Uterus (tissue), 4 donors: ENCODE data around the gene DIDO1. TPM values are rescaled to one million over a fixed set of nuclear protein-coding genes. Genes with fewer than 3 reads are reported as not detected.
"Not testable (repeated sequence)": the region's sequence is repeated elsewhere in the genome, so short reads cannot be mapped to it uniquely, and the experiment has no call there.

Source experiments
- DNase-seq, 2 donors: peaks; one replicate each; pipeline ENCODE4 v3.0.0-alpha.2; 2019 to 2020
- H3K27ac ChIP-seq, 2 donors: fragments of 200-600 bp; sonication (generic); 1 replicate in 1 of 2; 2 replicates in 1 of 2; pipeline ENCODE4 v1.5.1; 2016 to 2018
- H3K27me3 ChIP-seq, 2 donors: fragments of 200-600 bp; sonication (generic); one replicate each; pipeline ENCODE4 v1.5.1; 2018 to 2019; ENCODE audit warnings: control low read depth in 1 of 2
- H3K36me3 ChIP-seq, 2 donors: fragments of 200-600 bp; sonication (generic); one replicate each; pipeline ENCODE4 v1.5.1; 2019; ENCODE audit warnings: control low read depth in 1 of 2
- H3K4me1 ChIP-seq, 2 donors: fragments of 200-600 bp; sonication (generic); one replicate each; pipeline ENCODE4 v1.5.1; 2018 to 2019; ENCODE audit warnings: control low read depth in 1 of 2
- H3K4me3 ChIP-seq, 2 donors: fragments of 200-600 bp; sonication (generic); 1 replicate in 1 of 2; 2 replicates in 1 of 2; pipeline ENCODE4 v1.5.1; 2018 to 2019; ENCODE audit warnings: mild to moderate bottlenecking in 1 of 2
- H3K9me3 ChIP-seq, 2 donors: fragments of 200-600 bp; sonication (generic); one replicate each; pipeline ENCODE4 v1.5.1; 2019; ENCODE audit warnings: control low read depth in 1 of 2
- CTCF ChIP-seq, 4 experiments: fragments of 200-600 bp in 2 of 4; fragments of 450-650 bp in 2 of 4; sonication (generic) in 2 of 4; IDR thresholded peaks; one replicate each; pipeline ENCODE4 v1.5.1; 2016 to 2019; ENCODE audit warnings: antibody characterized with exemption in 4 of 4, mild to moderate bottlenecking in 2 of 4, moderate library complexity in 1 of 4
- POLR2A ChIP-seq, 2 donors: fragments of 450-650 bp; IDR thresholded peaks; one replicate each; pipeline ENCODE4 v1.6.1; 2016; ENCODE audit warnings: antibody characterized with exemption in 2 of 2, mild to moderate bottlenecking in 1 of 2, moderate library complexity in 1 of 2
- intact Hi-C: fragments of 100-400 bp; cut with DNase I; formaldehyde crosslinking; loops from one replicate; pipeline ENCODE4 v1.15.1; 2023; ENCODE audit warnings: low total_unique reads
- total RNA-seq, 4 donors: library from RNA; depleted of rRNA in 3 of 4; stranded (reverse); fragments of >200 nt in 3 of 4; gene quantifications; one replicate each; pipeline versions ENCODE4 v1.1.0 to v1.2.4, GENCODE V29; 2014 to 2023
- donor health status: DM: yes; HTN: yes; CAD: no.

DIDO1 gene
- total RNA-seq, 4 donors from 2014 or later = 20.9 to 92.8 (median 78.8) TPM

GRCh38 chr20:62961799-62962198 is 35.5 kb upstream of the DIDO1 start:
- Histone ChIP-seq H3K36me3 (no peaks in the 10 kb centered on the region), H3K4me3 (no peak overlapping the region)
- intact Hi-C loops = no loop called here

GRCh38 chr20:62961310-62961783 is 35.0 kb upstream of the DIDO1 start:
- DNase-seq = no peak
- intact Hi-C loops = no loop called here
- Histone ChIP-seq H3K27ac (no peak overlapping the region), H3K36me3 (no peaks in the 10 kb centered on the region), H3K4me3 (no peak overlapping the region), H3K9me3 (no peaks in the 10 kb centered on the region), H3K27me3 (no peaks in the 10 kb centered on the region), H3K4me1 (no peaks in the 10 kb centered on the region)
- no peak for TF ChIP-seq POLR2A (IDR thresholded peaks at IDR 0.05)
- TF ChIP-seq CTCF (IDR thresholded peaks at IDR 0.05) = no peak

More at GRCh38 chr20:62961799-62962198, 35.5 kb upstream of the DIDO1 start:
- Histone ChIP-seq H3K27ac (no peak overlapping the region), H3K27me3 (no peaks in the 10 kb centered on the region), H3K9me3 (no peaks in the 10 kb centered on the region), H3K4me1 (no peaks in the 10 kb centered on the region)
- DNase-seq = no peak
- TF ChIP-seq POLR2A (IDR thresholded peaks at IDR 0.05) (no peak), CTCF (IDR thresholded peaks at IDR 0.05) (no peak)

GRCh38 chr20:62960446-62961309 is 34.4 kb upstream of the DIDO1 start:
- H3K27ac ChIP-seq, H3K36me3 ChIP-seq, H3K27me3 ChIP-seq, H3K9me3 ChIP-seq, intact Hi-C loops, H3K4me3 ChIP-seq, DNase-seq, H3K4me1 ChIP-seq: not testable (repeated sequence)

GRCh38 chr20:62959998-62960436 is 33.7 kb upstream of the DIDO1 start:
- no peak for TF ChIP-seq POLR2A (IDR thresholded peaks at IDR 0.05)
- no peak for TF ChIP-seq CTCF (IDR thresholded peaks at IDR 0.05)
- Histone ChIP-seq H3K27me3 (no peaks in the 10 kb centered on the region), H3K27ac (no peak overlapping the region), H3K4me3 (no peak overlapping the region), H3K4me1 (no peaks in the 10 kb centered on the region), H3K36me3 (no peaks in the 10 kb centered on the region), H3K9me3 (no peaks in the 10 kb centered on the region)
- no peak for DNase-seq
- intact Hi-C loops = no loop called here

- Histone ChIP-seq H3K4me1 (peaks cover 0 to 4% of the 10 kb centered on the region in 2 donors), H3K9me3 (no peaks in the 10 kb centered on the region), H3K36me3 (no peaks in the 10 kb centered on the region), H3K27me3 (no peaks in the 10 kb centered on the region), H3K4me3 (no peak overlapping the region), H3K27ac (no peak overlapping the region)
- no peak for DNase-seq
- TF ChIP-seq POLR2A (IDR thresholded peaks at IDR 0.05) (no peak), CTCF (IDR thresholded peaks at IDR 0.05) (no peak)
- intact Hi-C loops = no loop called here
These were observed 33.0 kb upstream of the DIDO1 start for GRCh38 chr20:62959101-62959971.
